Activated CD4-positive, alpha-beta T cell treated with anti-CD3 and anti-CD28 coated beads, Interleukin-2, amount 50 U/mL, for 4 hours (primary cell): ENCODE results near the gene RFT1.
"Not testable (repeated sequence)": the region's sequence is repeated elsewhere in the genome, so short reads cannot be mapped to it uniquely, and the experiment has no call there.

Source experiments
- DNase-seq, 2 experiments: peaks; one replicate each; pipeline ENCODE4 v3.0.0-alpha.2; 2020

Gene RFT1

GRCh38 chr3:53163444-53164387 is 33.5 kb upstream of the RFT1 start:
- no peak for DNase-seq

- DNase-seq, result peak; percentile 60 to 69
Observed at GRCh38 chr3:53162672-53163443, 32.6 kb upstream of the RFT1 start.

- DNase-seq, result peak; percentile 51 to 53
Observed at GRCh38 chr3:53161820-53162671, 31.8 kb upstream of the RFT1 start.

GRCh38 chr3:53161450-53161819 is 31.2 kb upstream of the RFT1 start:
- peak in 1 of 2 experiments; percentile 6 for DNase-seq

GRCh38 chr3:53160660-53161449 is 30.6 kb upstream of the RFT1 start, which contains the start of gene PRKCD:
Gene PRKCD (plus strand): TSS chr3:53161209. CDS start chr3:53178423, 17,214 bp downstream.
- peak; percentile 73 to 78 for DNase-seq

- no peak for DNase-seq
Observed at GRCh38 chr3:53160061-53160659, 29.9 kb upstream of the RFT1 start.

GRCh38 chr3:53159156-53160060 is 29.2 kb upstream of the RFT1 start:
- DNase-seq, result no peak

- DNase-seq, result no peak
Observed at GRCh38 chr3:53158765-53159155, 28.5 kb upstream of the RFT1 start.

- no peak for DNase-seq
Observed at GRCh38 chr3:53157974-53158580, 27.8 kb upstream of the RFT1 start.

- no peak for DNase-seq
Observed at GRCh38 chr3:53156368-53156834, 26.2 kb upstream of the RFT1 start.

- no peak for DNase-seq
Observed at GRCh38 chr3:53155760-53156159, 25.5 kb upstream of the RFT1 start.

- DNase-seq, result no peak
Observed at GRCh38 chr3:53154881-53155285, 24.6 kb upstream of the RFT1 start.

GRCh38 chr3:53153980-53154379 is 23.7 kb upstream of the RFT1 start:
- no peak for DNase-seq

GRCh38 chr3:53153264-53153823 is 23.1 kb upstream of the RFT1 start:
- DNase-seq, result no peak

GRCh38 chr3:53151870-53152660 is 21.8 kb upstream of the RFT1 start:
- DNase-seq, result no peak

- DNase-seq, result no peak
Observed at GRCh38 chr3:53151465-53151864, 21.2 kb upstream of the RFT1 start.

GRCh38 chr3:53151086-53151438 is 20.8 kb upstream of the RFT1 start:
- not testable (repeated sequence) for DNase-seq

- DNase-seq, result no peak
Observed at GRCh38 chr3:53150247-53151085, 20.2 kb upstream of the RFT1 start.
